WTC11 (cell line): ENCODE measurements around the gene ZDHHC16. TPM values are rescaled to one million over a fixed set of nuclear protein-coding genes. Genes with fewer than 3 reads are reported as not detected.

ENCODE experiments used
- ATAC-seq: fragments of 200-7000 bp; cut with Tn5 transposase; 2 replicates; pipeline ENCODE4 v1.10.0; 2021; ENCODE audit warnings: mild to moderate bottlenecking, moderate library complexity
- CTCF ChIA-PET: fragments of 300-600 bp; sonication (Branson Sonifier 250); formaldehyde crosslinking; loops from one replicate; lab custom pipeline; 2021; ENCODE audit warnings: antibody characterized with exemption; lab: Charles Lee
- POLR2A ChIA-PET: fragments of 350-600 bp; sonication (Branson Sonifier 250); formaldehyde crosslinking; loops from one replicate; lab custom pipeline; 2021; ENCODE audit warnings: antibody characterized with exemption; lab: Charles Lee
- DNase-seq: peaks from one replicate; pipeline ENCODE4 v3.0.0; 2021; ENCODE audit warnings: low spot score
- H3K27ac Mint-ChIP-seq: 2 replicates; pipeline ENCODE4 v1.8.0; 2021; ENCODE audit warnings: mixed read lengths
- H3K27me3 Mint-ChIP-seq: 2 replicates; pipeline ENCODE4 v1.8.0; 2021; ENCODE audit warnings: low read depth, mild to moderate bottlenecking, moderate library complexity, mixed read lengths
- H3K36me3 Mint-ChIP-seq: 2 replicates; pipeline ENCODE4 v1.8.0; 2021; ENCODE audit warnings: mixed read lengths
- H3K4me1 Mint-ChIP-seq: 2 replicates; pipeline ENCODE4 v1.8.0; 2022; ENCODE audit warnings: mixed read lengths
- H3K4me3 Mint-ChIP-seq: 2 replicates; pipeline ENCODE4 v1.8.0; 2021; ENCODE audit warnings: mild to moderate bottlenecking, moderate library complexity, mixed read lengths
- H3K9me3 Mint-ChIP-seq: 2 replicates; pipeline ENCODE4 v1.8.0; 2021; ENCODE audit warnings: mixed read lengths
- ATF1 ChIP-seq: sonication (generic); formaldehyde crosslinking; IDR thresholded peaks from 2 replicates; pipeline ENCODE4 v1.8.1; 2023; ENCODE audit warnings: mild to moderate bottlenecking, moderate library complexity, missing genetic modification reagents
- ATF3 ChIP-seq: sonication (generic); formaldehyde crosslinking; conservative IDR thresholded peaks from 2 replicates; pipeline ENCODE4 v1.8.1; 2022; ENCODE audit warnings: mild to moderate bottlenecking, missing genetic modification reagents
- ATF6 ChIP-seq: sonication (generic); formaldehyde crosslinking; IDR thresholded peaks from 2 replicates; pipeline ENCODE4 v1.8.1; 2023; ENCODE audit warnings: mild to moderate bottlenecking, missing genetic modification reagents
- CBFB ChIP-seq: sonication (generic); formaldehyde crosslinking; IDR thresholded peaks from 2 replicates; pipeline ENCODE4 v1.8.1; 2022; ENCODE audit warnings: mild to moderate bottlenecking, low read depth, missing genetic modification reagents
- CDX4 ChIP-seq: fragments of 250-450 bp; sonication (Bioruptor Pico); IDR thresholded peaks from 2 replicates; pipeline ENCODE4 v1.9.0; 2021; ENCODE audit warnings: moderate library complexity, mild to moderate bottlenecking, inconsistent platforms, borderline replicate concordance
- CREM ChIP-seq: sonication (generic); formaldehyde crosslinking; IDR thresholded peaks from 2 replicates; pipeline ENCODE4 v1.8.1; 2022; ENCODE audit warnings: mild to moderate bottlenecking, missing genetic modification reagents, moderate library complexity
- E2F5 ChIP-seq: sonication (generic); formaldehyde crosslinking; IDR thresholded peaks from 2 replicates; pipeline ENCODE4 v1.8.1; 2022; ENCODE audit warnings: mild to moderate bottlenecking, moderate library complexity, missing genetic modification reagents
- ELF4 ChIP-seq: sonication (generic); formaldehyde crosslinking; IDR thresholded peaks from 2 replicates; pipeline ENCODE4 v1.8.1; 2022; ENCODE audit warnings: low read depth, mild to moderate bottlenecking, moderate library complexity, missing genetic modification reagents
- ESRRA ChIP-seq: sonication (generic); formaldehyde crosslinking; IDR thresholded peaks from 2 replicates; pipeline ENCODE4 v1.8.1; 2022; ENCODE audit warnings: mild to moderate bottlenecking, missing genetic modification reagents, borderline replicate concordance
- GABPB1 ChIP-seq: sonication (generic); formaldehyde crosslinking; IDR thresholded peaks from 2 replicates; pipeline ENCODE4 v1.8.1; 2023; ENCODE audit warnings: mild to moderate bottlenecking, missing genetic modification reagents
- GRHL2 ChIP-seq: fragments of 250-450 bp; sonication (Bioruptor Pico); IDR thresholded peaks from 2 replicates; pipeline ENCODE4 v1.8.0; 2022; ENCODE audit warnings: mild to moderate bottlenecking, moderate library complexity; ENCODE audit not compliant: insufficient replicate concordance, severe bottlenecking
- HMGA2 ChIP-seq: fragments of 250-450 bp; sonication (Bioruptor Pico); IDR thresholded peaks from 2 replicates; pipeline ENCODE4 v1.4.0; 2021; ENCODE audit warnings: mild to moderate bottlenecking, moderate library complexity
- IRF1 ChIP-seq: sonication (generic); formaldehyde crosslinking; IDR thresholded peaks from 2 replicates; pipeline ENCODE4 v1.8.0; 2023; ENCODE audit warnings: missing genetic modification reagents
- IRF2 ChIP-seq: sonication (generic); formaldehyde crosslinking; IDR thresholded peaks from 2 replicates; pipeline ENCODE4 v1.8.0; 2022; ENCODE audit warnings: low read depth, missing genetic modification reagents, borderline replicate concordance
- MLX ChIP-seq: sonication (generic); formaldehyde crosslinking; IDR thresholded peaks from 2 replicates; pipeline ENCODE4 v1.8.1; 2023; ENCODE audit warnings: mild to moderate bottlenecking, missing genetic modification reagents, moderate library complexity
- MXD4 ChIP-seq: fragments of 250-450 bp; sonication (Bioruptor Pico); IDR thresholded peaks from 2 replicates; pipeline ENCODE4 v1.8.0; 2021; ENCODE audit warnings: mild to moderate bottlenecking, moderate library complexity, borderline replicate concordance
- MYBL2 ChIP-seq: sonication (generic); formaldehyde crosslinking; IDR thresholded peaks from 2 replicates; pipeline ENCODE4 v1.8.1; 2023; ENCODE audit warnings: mild to moderate bottlenecking, moderate library complexity, missing genetic modification reagents
- NFATC4 ChIP-seq: fragments of 250-450 bp; sonication (Bioruptor Pico); IDR thresholded peaks from 2 replicates; pipeline ENCODE4 v1.9.0; 2021; ENCODE audit warnings: mild to moderate bottlenecking
- NR3C1 ChIP-seq: sonication (generic); formaldehyde crosslinking; conservative IDR thresholded peaks from 2 replicates; pipeline ENCODE4 v1.8.1; 2023; ENCODE audit warnings: low read depth, mild to moderate bottlenecking, missing genetic modification reagents
- PRRX2 ChIP-seq: fragments of 250-450 bp; sonication (Bioruptor Pico); IDR thresholded peaks from 2 replicates; pipeline ENCODE4 v1.8.0; 2021; ENCODE audit warnings: mild to moderate bottlenecking
- STAT6 ChIP-seq: sonication (generic); formaldehyde crosslinking; conservative IDR thresholded peaks from 2 replicates; pipeline ENCODE4 v1.8.1; 2023; ENCODE audit warnings: mild to moderate bottlenecking, low read depth, missing genetic modification reagents, moderate library complexity
- TEAD4 ChIP-seq: sonication (generic); formaldehyde crosslinking; IDR thresholded peaks from 2 replicates; pipeline ENCODE4 v1.8.0; 2022; ENCODE audit warnings: mild to moderate bottlenecking, missing genetic modification reagents
- ZBTB21 ChIP-seq: sonication (generic); formaldehyde crosslinking; IDR thresholded peaks from 2 replicates; pipeline ENCODE4 v1.8.1; 2023; ENCODE audit warnings: mild to moderate bottlenecking, missing genetic modification reagents, borderline replicate concordance
- ZNF281 ChIP-seq: sonication (generic); formaldehyde crosslinking; IDR thresholded peaks from 2 replicates; pipeline ENCODE4 v1.8.0; 2023; ENCODE audit warnings: mild to moderate bottlenecking, missing genetic modification reagents
- total RNA-seq: library from RNA; stranded (reverse); gene quantifications from 3 replicates; pipeline ENCODE4 v1.2.3, GENCODE V29; 2021

The ZDHHC16 gene
- total RNA-seq, 1 experiment from 2014 or later: 44.4 TPM

GRCh38 chr10:97498076-97498840, 52.3 kb downstream of the ZDHHC16 start, which contains the start of gene MMS19:
Gene MMS19, minus strand, starts transcription at chr10:97498422. Its CDS starts 38 bp downstream, at chr10:97498384.
- POLR2A ChIA-PET: interaction anchor here (1.0 to 1.6 kb wide), 6 partner anchors 14 to 56 kb away, joined by 3 to 6 read pairs (median 4); no protein-coding TSS in a partner anchor
- H3K4me1 Mint-ChIP-seq: peaks cover 59% of the 10 kb centered on the region
- TF ChIP-seq ELF4: no peak
- no peak for TF ChIP-seq ESRRA (CRISPR knock-in tag)
- no peak; the same call in 1 of the 2 replicates for TF ChIP-seq IRF1 (CRISPR knock-in tag)
- TF ChIP-seq GABPB1 (CRISPR knock-in tag): 0 out of 2 replicates have a peak, but pooled peaks have one; percentile 27
- no peak for TF ChIP-seq PRRX2 (CRISPR knock-in tag)
- TF ChIP-seq E2F5 (CRISPR knock-in tag): peak; percentile 29; the same call in 1 of the 2 replicates
- TF ChIP-seq CREM (CRISPR knock-in tag): peak; percentile 55; the same call in 1 of the 2 replicates
- TF ChIP-seq ATF6 (CRISPR knock-in tag): no peak
- TF ChIP-seq CDX4 (CRISPR knock-in tag): no peak
- no peak for TF ChIP-seq MXD4
- TF ChIP-seq IRF2 (CRISPR knock-in tag): no peak
- no peak for TF ChIP-seq ATF3 (CRISPR knock-in tag)
- TF ChIP-seq HMGA2 (CRISPR knock-in tag): no peak
- TF ChIP-seq MYBL2 (CRISPR knock-in tag): 0 out of 2 replicates have a peak, but pooled peaks have one; percentile 55
- no peak for TF ChIP-seq TEAD4
- TF ChIP-seq NR3C1 (CRISPR knock-in tag): 0 out of 2 replicates have a peak, but pooled peaks have one; percentile 90
- peak; percentile 63; the same call in 1 of the 2 replicates for TF ChIP-seq ZBTB21 (CRISPR knock-in tag)
- no peak for TF ChIP-seq MLX
- TF ChIP-seq STAT6 (CRISPR knock-in tag): 0 out of 2 replicates have a peak, but pooled peaks have one; percentile 56
- no peak for TF ChIP-seq ATF1 (CRISPR knock-in tag)
- TF ChIP-seq ZNF281 (CRISPR knock-in tag): no peak; the same call in 1 of the 2 replicates
- 0 out of 2 replicates have a peak, but pooled peaks have one; percentile 87 for TF ChIP-seq CBFB (CRISPR knock-in tag)
- TF ChIP-seq NFATC4 (CRISPR knock-in tag): no peak
- no peak for TF ChIP-seq GRHL2

More at GRCh38 chr10:97498076-97498840, 52.3 kb downstream of the ZDHHC16 start, which contains the start of gene MMS19:
- CTCF ChIA-PET: interaction anchor here (0.6 to 2.4 kb wide), 13 partner anchors 10 to 114 kb away, joined by 4 to 36 read pairs (median 10); no protein-coding TSS in a partner anchor
- peak within 1 kb of the TSS; percentile 81 for H3K4me3 Mint-ChIP-seq
- peaks cover 6% of the 10 kb centered on the region; the same call in 1 of the 2 replicates for H3K36me3 Mint-ChIP-seq
- ATAC-seq (peak; percentile 88), DNase-seq (peak; percentile 100)
- peaks cover 21% of the 10 kb centered on the region for H3K27me3 Mint-ChIP-seq
- peak within 1 kb of the TSS; percentile 91 for H3K27ac Mint-ChIP-seq
- no peaks in the 10 kb centered on the region for H3K9me3 Mint-ChIP-seq
